Fibroblast of lung (primary cell): Measurements from ENCODE around the gene CHRNA5. TPM values are rescaled to one million over a fixed set of nuclear protein-coding genes. Genes with fewer than 3 reads are reported as not detected.
"Not testable (repeated sequence)": the region's sequence is repeated elsewhere in the genome, so short reads cannot be mapped to it uniquely, and the experiment has no call there.

ENCODE experiments used
- DNase-seq, 2 donors: peaks; one replicate each; pipeline versions ENCODE4 v3.0.0 to v3.0.0-alpha.2; 2010; ENCODE audit warnings: low read depth in 2 of 2
- H2AFZ ChIP-seq: 2 replicates; pipeline ENCODE4 v1.5.1; 2012; ENCODE audit warnings: low read length, control low read depth, inconsistent platforms
- H3K27ac ChIP-seq: 2 replicates; pipeline ENCODE4 v1.5.1; 2011; ENCODE audit warnings: low read length, control low read depth; ENCODE audit not compliant: insufficient read depth
- H3K27me3 ChIP-seq: 2 replicates; pipeline ENCODE4 v1.5.1; 2011; ENCODE audit warnings: mild to moderate bottlenecking, low read length; ENCODE audit not compliant: control insufficient read depth, insufficient read depth
- H3K36me3 ChIP-seq: 2 replicates; pipeline ENCODE4 v1.5.1; 2011; ENCODE audit warnings: low read length; ENCODE audit not compliant: control insufficient read depth, insufficient read depth
- H3K4me1 ChIP-seq: 2 replicates; pipeline ENCODE4 v1.5.1; 2011; ENCODE audit warnings: low read length; ENCODE audit not compliant: control insufficient read depth, insufficient read depth; ENCODE audit errors: extremely low read depth
- H3K4me2 ChIP-seq: 2 replicates; pipeline ENCODE4 v1.5.1; 2011; ENCODE audit warnings: low read length, control low read depth; ENCODE audit not compliant: insufficient read depth; ENCODE audit errors: extremely low read depth
- H3K4me3 ChIP-seq, 4 experiments: fragments of 200-600 bp in 1 of 4; sonication (generic) in 1 of 4; replicated peaks in 1 of 4; 2 replicates each; pipeline ENCODE4 v1.5.1; 2011 to 2016; ENCODE audit warnings: low read length in 4 of 4, low read depth in 3 of 4, mild to moderate bottlenecking in 3 of 4, control low read depth in 2 of 4, inconsistent platforms in 1 of 4, mixed read lengths in 1 of 4; ENCODE audit not compliant: insufficient read depth in 1 of 4; ENCODE audit errors: control extremely low read depth in 1 of 4
- H3K79me2 ChIP-seq: 2 replicates; pipeline ENCODE4 v1.5.1; 2012; ENCODE audit warnings: mild to moderate bottlenecking, low read length, inconsistent platforms; ENCODE audit not compliant: control insufficient read depth, insufficient read depth
- H3K9ac ChIP-seq: 2 replicates; pipeline ENCODE4 v1.5.1; 2011; ENCODE audit warnings: mild to moderate bottlenecking, low read length, control low read depth; ENCODE audit not compliant: insufficient read depth
- H3K9me3 ChIP-seq: 2 replicates; pipeline ENCODE4 v1.5.1; 2012; ENCODE audit warnings: low read depth, low read length; ENCODE audit not compliant: control insufficient read depth, insufficient read depth
- H4K20me1 ChIP-seq: 2 replicates; pipeline ENCODE4 v1.5.1; 2011; ENCODE audit warnings: low read length; ENCODE audit not compliant: control insufficient read depth, insufficient read depth; ENCODE audit errors: extremely low read depth
- EZH2 ChIP-seq: IDR thresholded peaks from 2 replicates; pipeline ENCODE4 v1.5.1; 2012; ENCODE audit warnings: low read length, control low read depth, mild to moderate bottlenecking; ENCODE audit errors: missing control alignments
- polyA plus RNA-seq, 2 donors: library from polyadenylated mRNA; depleted of rRNA in 1 of 2; stranded (reverse) in 1 of 2; unstranded in 1 of 2; fragments of >200 nt; gene quantifications; 2 replicates each; pipeline ENCODE4 v1.2.1, GENCODE V29; 2011 to 2012; ENCODE audit warnings: missing spikeins in 1 of 2
- total RNA-seq: library from RNA; depleted of rRNA; stranded (reverse); fragments of >200 nt; gene quantifications from 2 replicates; pipeline ENCODE4 v1.2.1, GENCODE V29; 2014
- TF ChIP-seq, protein P1 (sequence below), 2 donors: IDR thresholded peaks in 1 of 2; conservative IDR thresholded peaks in 1 of 2; 1 replicate in 1 of 2; 2 replicates in 1 of 2; pipeline ENCODE4 v1.5.1; 2011 to 2012; ENCODE audit warnings: low read length in 2 of 2, control low read depth in 1 of 2, inconsistent platforms in 1 of 2, low read depth in 1 of 2, mild to moderate bottlenecking in 1 of 2

CHRNA5 gene
- total and polyA plus RNA-seq, 2 donors (not counting 1 experiment from before 2014, with no cell fraction given) = 0.17 to 1.2 TPM

- no peak overlapping the region for H3K4me3 ChIP-seq
- H3K4me1 ChIP-seq = no peaks in the 10 kb centered on the region
- no peak for DNase-seq
- H4K20me1 ChIP-seq = no peaks in the 10 kb centered on the region
- no peaks in the 10 kb centered on the region for H3K36me3 ChIP-seq
- no peaks in the 10 kb centered on the region for H3K27me3 ChIP-seq
- no peak overlapping the region for H3K9ac ChIP-seq
- no peaks in the 10 kb centered on the region for H3K79me2 ChIP-seq
- H3K9me3 ChIP-seq = no peaks in the 10 kb centered on the region
- no peak overlapping the region for H3K4me2 ChIP-seq
- H2AFZ ChIP-seq = no peak overlapping the region
- TF ChIP-seq, protein P1, sequence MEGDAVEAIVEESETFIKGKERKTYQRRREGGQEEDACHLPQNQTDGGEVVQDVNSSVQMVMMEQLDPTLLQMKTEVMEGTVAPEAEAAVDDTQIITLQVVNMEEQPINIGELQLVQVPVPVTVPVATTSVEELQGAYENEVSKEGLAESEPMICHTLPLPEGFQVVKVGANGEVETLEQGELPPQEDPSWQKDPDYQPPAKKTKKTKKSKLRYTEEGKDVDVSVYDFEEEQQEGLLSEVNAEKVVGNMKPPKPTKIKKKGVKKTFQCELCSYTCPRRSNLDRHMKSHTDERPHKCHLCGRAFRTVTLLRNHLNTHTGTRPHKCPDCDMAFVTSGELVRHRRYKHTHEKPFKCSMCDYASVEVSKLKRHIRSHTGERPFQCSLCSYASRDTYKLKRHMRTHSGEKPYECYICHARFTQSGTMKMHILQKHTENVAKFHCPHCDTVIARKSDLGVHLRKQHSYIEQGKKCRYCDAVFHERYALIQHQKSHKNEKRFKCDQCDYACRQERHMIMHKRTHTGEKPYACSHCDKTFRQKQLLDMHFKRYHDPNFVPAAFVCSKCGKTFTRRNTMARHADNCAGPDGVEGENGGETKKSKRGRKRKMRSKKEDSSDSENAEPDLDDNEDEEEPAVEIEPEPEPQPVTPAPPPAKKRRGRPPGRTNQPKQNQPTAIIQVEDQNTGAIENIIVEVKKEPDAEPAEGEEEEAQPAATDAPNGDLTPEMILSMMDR (conservative IDR thresholded peaks at IDR 0.05 in 1 of 2, IDR thresholded peaks at IDR 0.05 in 1 of 2; ENCODE audit: low read depth in 1 of 2, low read length in 2 of 2) = no peak
- no peak for TF ChIP-seq EZH2
- no peak overlapping the region for H3K27ac ChIP-seq
Observed at GRCh38 chr15:78605680-78606079, 40.4 kb downstream of the CHRNA5 start.

DNA sequence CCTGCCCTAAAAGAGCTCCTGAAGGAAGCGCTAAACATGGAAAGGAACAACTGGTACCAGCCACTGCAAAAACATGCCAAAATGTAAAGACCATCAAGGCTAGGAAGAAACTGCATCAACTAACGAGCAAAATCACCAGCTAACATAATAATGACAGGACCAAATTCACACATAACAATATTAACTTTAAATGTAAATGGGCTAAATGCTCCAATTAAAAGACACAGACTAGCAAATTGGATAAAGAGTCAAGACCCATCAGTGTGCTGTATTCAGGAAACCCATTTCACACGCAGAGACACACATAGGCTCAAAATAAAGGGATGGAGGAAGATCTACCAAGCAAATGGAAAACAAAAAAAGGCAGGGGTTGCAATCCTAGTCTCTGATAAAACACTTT lies 44.2 kb downstream of the CHRNA5 start:
- H3K4me2 ChIP-seq, H3K36me3 ChIP-seq, H3K27ac ChIP-seq, H2AFZ ChIP-seq, H4K20me1 ChIP-seq, H3K4me1 ChIP-seq, H3K9ac ChIP-seq, DNase-seq, H3K79me2 ChIP-seq, H3K4me3 ChIP-seq, H3K27me3 ChIP-seq, H3K9me3 ChIP-seq: not testable (repeated sequence)

GRCh38 chr15:78614021-78614420 lies 48.7 kb downstream of the CHRNA5 start:
- no peaks in the 10 kb centered on the region for H3K4me1 ChIP-seq
- H3K27ac ChIP-seq = no peak overlapping the region
- no peak overlapping the region for H3K9ac ChIP-seq
- DNase-seq = no peak
- no peaks in the 10 kb centered on the region for H3K79me2 ChIP-seq
- H3K4me3 ChIP-seq = no peak overlapping the region
- H4K20me1 ChIP-seq = no peaks in the 10 kb centered on the region
- peaks cover 4% of the 10 kb centered on the region for H3K27me3 ChIP-seq
- H2AFZ ChIP-seq = no peak overlapping the region
- TF ChIP-seq, protein P1 (conservative IDR thresholded peaks at IDR 0.05 in 1 of 2, IDR thresholded peaks at IDR 0.05 in 1 of 2; ENCODE audit: low read depth in 1 of 2, low read length in 2 of 2) = no peak
- H3K9me3 ChIP-seq = no peaks in the 10 kb centered on the region
- no peaks in the 10 kb centered on the region for H3K36me3 ChIP-seq
- H3K4me2 ChIP-seq = no peak overlapping the region
